ENCODE results near the gene SLC39A12.

DNA sequence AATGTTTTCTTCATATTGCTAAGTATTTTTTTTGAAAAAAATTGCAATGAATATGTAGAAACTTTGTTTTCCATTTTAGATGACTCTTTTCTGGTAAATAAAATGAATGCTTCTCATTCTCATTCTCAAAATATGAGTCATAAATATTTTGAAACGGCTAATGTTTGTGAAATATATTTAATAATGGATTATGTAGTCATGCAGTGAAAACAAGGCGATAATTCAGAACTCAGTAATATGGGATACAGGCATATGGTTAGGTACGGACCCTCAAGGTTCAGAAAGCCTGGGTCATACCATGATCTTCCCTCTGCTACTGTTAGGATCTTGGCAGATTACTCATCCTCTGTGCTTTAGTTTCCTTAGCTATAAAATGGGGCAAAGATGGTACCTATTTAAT is 46.2 kb upstream of the SLC39A12 start:
- TF ChIP-seq POLR2AphosphoS5 (IDR thresholded peaks at IDR 0.05; ENCODE audit: low read depth, low read length) = no peak
- no peak for TF ChIP-seq EP300 (IDR thresholded peaks at IDR 0.05; ENCODE audit: borderline replicate concordance in 1 of 2, low read depth in 2 of 2, low read length in 2 of 2)
